ENCODE results near the gene STXBP4. TPM values are rescaled to one million over a fixed set of nuclear protein-coding genes. Genes with fewer than 3 reads are reported as not detected.

STXBP4 gene
- total RNA-seq, 1 experiment from 2014 or later = 12.0 TPM

DNA sequence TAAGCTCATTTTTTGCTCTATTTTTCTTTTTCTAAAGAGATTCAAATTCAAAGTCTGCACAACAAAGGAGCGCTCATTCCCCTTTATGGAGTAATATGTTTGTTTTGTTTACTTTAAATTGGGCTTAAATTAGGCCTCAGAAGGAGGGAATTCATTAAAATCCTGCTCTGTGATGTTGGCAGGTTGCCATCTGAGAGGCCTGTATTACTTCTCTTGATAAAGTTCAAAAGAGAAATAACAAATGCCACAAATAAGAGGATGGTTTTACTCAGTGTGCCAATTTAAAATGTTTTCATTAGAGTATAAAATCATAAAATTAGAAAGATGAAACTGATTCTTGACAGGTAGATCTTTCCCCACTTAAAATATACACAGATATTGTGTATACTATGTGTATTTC lies 241.7 kb downstream of the STXBP4 start:
- POLR2A ChIA-PET = no interaction called here
- H3K9me3 Mint-ChIP-seq = no peaks in the 10 kb centered on the region
- no peak overlapping the region for H3K27ac Mint-ChIP-seq
- TF ChIP-seq, protein P1, sequence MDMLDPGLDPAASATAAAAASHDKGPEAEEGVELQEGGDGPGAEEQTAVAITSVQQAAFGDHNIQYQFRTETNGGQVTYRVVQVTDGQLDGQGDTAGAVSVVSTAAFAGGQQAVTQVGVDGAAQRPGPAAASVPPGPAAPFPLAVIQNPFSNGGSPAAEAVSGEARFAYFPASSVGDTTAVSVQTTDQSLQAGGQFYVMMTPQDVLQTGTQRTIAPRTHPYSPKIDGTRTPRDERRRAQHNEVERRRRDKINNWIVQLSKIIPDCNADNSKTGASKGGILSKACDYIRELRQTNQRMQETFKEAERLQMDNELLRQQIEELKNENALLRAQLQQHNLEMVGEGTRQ (CRISPR knock-in tag; IDR thresholded peaks at IDR 0.05) = no peak
- TF ChIP-seq, protein P2, sequence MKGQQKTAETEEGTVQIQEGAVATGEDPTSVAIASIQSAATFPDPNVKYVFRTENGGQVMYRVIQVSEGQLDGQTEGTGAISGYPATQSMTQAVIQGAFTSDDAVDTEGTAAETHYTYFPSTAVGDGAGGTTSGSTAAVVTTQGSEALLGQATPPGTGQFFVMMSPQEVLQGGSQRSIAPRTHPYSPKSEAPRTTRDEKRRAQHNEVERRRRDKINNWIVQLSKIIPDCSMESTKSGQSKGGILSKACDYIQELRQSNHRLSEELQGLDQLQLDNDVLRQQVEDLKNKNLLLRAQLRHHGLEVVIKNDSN (CRISPR knock-in tag; IDR thresholded peaks at IDR 0.05) = no peak
- no peak for TF ChIP-seq AFF4 (CRISPR knock-in tag; IDR thresholded peaks at IDR 0.05; ENCODE audit: borderline replicate concordance)
- no peak for TF ChIP-seq FOXP4 (CRISPR knock-in tag; IDR thresholded peaks at IDR 0.05)
- TF ChIP-seq ATF1 (CRISPR knock-in tag; IDR thresholded peaks at IDR 0.05) = no peak
- TF ChIP-seq TP53 (CRISPR knock-in tag; IDR thresholded peaks at IDR 0.05) = no peak
- no peak for TF ChIP-seq NFATC4 (CRISPR knock-in tag; IDR thresholded peaks at IDR 0.05)
- TF ChIP-seq TEAD4 (CRISPR knock-in tag; IDR thresholded peaks at IDR 0.05) = no peak
- CTCF ChIA-PET = no interaction called here
- H3K4me1 Mint-ChIP-seq = peaks cover 11% of the 10 kb centered on the region
- H3K27me3 Mint-ChIP-seq (ENCODE audit: low read depth) = no peaks in the 10 kb centered on the region
- no peaks in the 10 kb centered on the region for H3K36me3 Mint-ChIP-seq
- DNase-seq (ENCODE audit: low spot score) = no peak
- no peak overlapping the region for H3K4me3 Mint-ChIP-seq
- ATAC-seq = no peak

- ATAC-seq (no peak), DNase-seq (ENCODE audit: low spot score) (no peak)
- Mint-ChIP-seq H3K36me3 (peaks cover 4% of the 10 kb centered on the region; the same call in 1 of the 2 replicates), H3K27ac (no peak overlapping the region), H3K9me3 (peaks cover 9% of the 10 kb centered on the region; the same call in 1 of the 2 replicates), H3K4me1 (peaks cover 2% of the 10 kb centered on the region), H3K27me3 (ENCODE audit: low read depth) (no peaks in the 10 kb centered on the region), H3K4me3 (no peak overlapping the region)
- ChIA-PET POLR2A (no interaction called here), CTCF (no interaction called here)
- no peak for TF ChIP-seq CREB1 (CRISPR knock-in tag; IDR thresholded peaks at IDR 0.05)
- no peak for TF ChIP-seq HMGXB4 (CRISPR knock-in tag; IDR thresholded peaks at IDR 0.05)
- no peak for TF ChIP-seq ATF6 (CRISPR knock-in tag; IDR thresholded peaks at IDR 0.05)
- TF ChIP-seq ZBTB21 (CRISPR knock-in tag; IDR thresholded peaks at IDR 0.05; ENCODE audit: borderline replicate concordance) = no peak
- TF ChIP-seq, protein P3, sequence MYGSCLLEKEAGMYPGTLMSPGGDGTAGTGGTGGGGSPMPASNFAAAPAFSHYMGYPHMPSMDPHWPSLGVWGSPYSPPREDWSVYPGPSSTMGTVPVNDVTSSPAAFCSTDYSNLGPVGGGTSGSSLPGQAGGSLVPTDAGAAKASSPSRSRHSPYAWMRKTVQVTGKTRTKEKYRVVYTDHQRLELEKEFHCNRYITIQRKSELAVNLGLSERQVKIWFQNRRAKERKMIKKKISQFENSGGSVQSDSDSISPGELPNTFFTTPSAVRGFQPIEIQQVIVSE (CRISPR knock-in tag; IDR thresholded peaks at IDR 0.05; ENCODE audit: borderline replicate concordance) = no peak
- no peak for TF ChIP-seq NR3C1 (CRISPR knock-in tag; conservative IDR thresholded peaks at IDR 0.05; ENCODE audit: low read depth)
- TF ChIP-seq ZNF423 (CRISPR knock-in tag; IDR thresholded peaks at IDR 0.05) = no peak
- TF ChIP-seq FOXJ3 (CRISPR knock-in tag; IDR thresholded peaks at IDR 0.05; ENCODE audit: borderline replicate concordance) = no peak
- no peak for TF ChIP-seq PRRX2 (CRISPR knock-in tag; IDR thresholded peaks at IDR 0.05)
- TF ChIP-seq OVOL2 (CRISPR knock-in tag; IDR thresholded peaks at IDR 0.05; ENCODE audit: borderline replicate concordance) = no peak
- no peak for TF ChIP-seq EMX1 (CRISPR knock-in tag; IDR thresholded peaks at IDR 0.05)
- no peak for TF ChIP-seq GABPB1 (CRISPR knock-in tag; IDR thresholded peaks at IDR 0.05)
- no peak for TF ChIP-seq ZNF425 (CRISPR knock-in tag; conservative IDR thresholded peaks at IDR 0.05)
- TF ChIP-seq, protein P2 (CRISPR knock-in tag; IDR thresholded peaks at IDR 0.05) = no peak
These were observed 244.3 kb downstream of the STXBP4 start for GRCh38 chr17:55212880-55213279.

Data from WTC11 (cell line).